AG04449 (cell line): ENCODE results near the gene NELL2.

Experiments
- CTCF ChIA-PET: fragments of 350-600 bp; formaldehyde crosslinking; extraction: SDS; loops from one replicate; lab custom pipeline; 2021; ENCODE audit warnings: antibody characterized with exemption; lab: Yijun Ruan, JAX
- POLR2A ChIA-PET: fragments of 400-600, 350-600 bp; formaldehyde crosslinking; extraction: SDS; loops from one replicate; lab custom pipeline; 2020; ENCODE audit warnings: antibody characterized with exemption, inconsistent platforms; lab: Yijun Ruan, JAX
- DNase-seq: peaks from one replicate; pipeline ENCODE4 v3.0.0-alpha.2; 2010; ENCODE audit warnings: low read depth, low spot score
- H3K4me3 ChIP-seq: 2 replicates; pipeline ENCODE4 v1.5.1; 2011; ENCODE audit warnings: low read depth, mild to moderate bottlenecking, control low read depth, low read length
- TF ChIP-seq, protein P1 (sequence below): IDR thresholded peaks from one replicate; pipeline ENCODE4 v1.5.1; 2011; ENCODE audit warnings: mild to moderate bottlenecking, moderate library complexity, low read length, control low read depth, inconsistent platforms; ENCODE audit not compliant: insufficient read depth; ENCODE audit errors: missing control alignments

The NELL2 gene

DNA sequence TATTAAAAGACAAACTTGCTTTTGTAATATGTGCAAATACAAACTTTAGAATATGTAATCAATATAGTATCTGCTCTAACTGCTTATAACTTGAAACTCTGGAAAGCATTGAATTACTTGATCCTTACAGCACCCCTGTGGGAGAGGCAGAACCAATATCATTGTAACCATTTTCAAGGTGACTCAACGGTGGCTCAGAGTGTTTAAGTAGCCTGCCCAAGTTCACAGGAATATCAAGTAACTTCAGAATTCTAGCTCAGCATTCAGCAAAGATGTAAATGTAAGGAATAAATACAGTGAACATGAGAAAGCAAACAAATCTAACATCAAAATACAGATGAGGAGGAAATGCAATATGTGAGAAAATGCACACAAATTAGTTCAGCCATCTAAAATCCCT is 264.6 kb downstream of the NELL2 start:
- TF ChIP-seq, protein P1, sequence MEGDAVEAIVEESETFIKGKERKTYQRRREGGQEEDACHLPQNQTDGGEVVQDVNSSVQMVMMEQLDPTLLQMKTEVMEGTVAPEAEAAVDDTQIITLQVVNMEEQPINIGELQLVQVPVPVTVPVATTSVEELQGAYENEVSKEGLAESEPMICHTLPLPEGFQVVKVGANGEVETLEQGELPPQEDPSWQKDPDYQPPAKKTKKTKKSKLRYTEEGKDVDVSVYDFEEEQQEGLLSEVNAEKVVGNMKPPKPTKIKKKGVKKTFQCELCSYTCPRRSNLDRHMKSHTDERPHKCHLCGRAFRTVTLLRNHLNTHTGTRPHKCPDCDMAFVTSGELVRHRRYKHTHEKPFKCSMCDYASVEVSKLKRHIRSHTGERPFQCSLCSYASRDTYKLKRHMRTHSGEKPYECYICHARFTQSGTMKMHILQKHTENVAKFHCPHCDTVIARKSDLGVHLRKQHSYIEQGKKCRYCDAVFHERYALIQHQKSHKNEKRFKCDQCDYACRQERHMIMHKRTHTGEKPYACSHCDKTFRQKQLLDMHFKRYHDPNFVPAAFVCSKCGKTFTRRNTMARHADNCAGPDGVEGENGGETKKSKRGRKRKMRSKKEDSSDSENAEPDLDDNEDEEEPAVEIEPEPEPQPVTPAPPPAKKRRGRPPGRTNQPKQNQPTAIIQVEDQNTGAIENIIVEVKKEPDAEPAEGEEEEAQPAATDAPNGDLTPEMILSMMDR, result no peak
- no peak for DNase-seq
- no peak overlapping the region for H3K4me3 ChIP-seq
- ChIA-PET CTCF (no interaction called here), POLR2A (no interaction called here)

DNA sequence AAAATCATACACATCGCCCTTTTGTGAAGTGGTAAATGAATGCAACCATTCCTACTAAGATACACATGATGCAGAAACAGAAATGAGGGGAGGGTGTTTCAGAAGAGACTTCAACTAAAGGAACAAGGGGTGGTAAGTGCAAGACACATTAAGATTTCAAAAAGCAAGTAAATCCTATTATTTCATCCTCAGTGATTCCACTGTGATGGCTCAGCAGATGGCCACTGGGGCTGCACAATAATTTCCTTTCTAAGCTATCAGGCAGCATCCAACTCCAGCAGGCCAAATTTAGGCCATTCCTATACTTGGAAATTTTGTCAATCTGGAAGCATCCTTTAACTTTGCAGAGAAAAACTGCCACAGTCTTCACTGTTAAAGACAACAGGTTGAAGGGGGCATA is 272.4 kb downstream of the NELL2 start:
- TF ChIP-seq, protein P1, result no peak
- DNase-seq, result no peak
- ChIA-PET CTCF (no interaction called here), POLR2A (no interaction called here)
- no peak overlapping the region for H3K4me3 ChIP-seq

DNA sequence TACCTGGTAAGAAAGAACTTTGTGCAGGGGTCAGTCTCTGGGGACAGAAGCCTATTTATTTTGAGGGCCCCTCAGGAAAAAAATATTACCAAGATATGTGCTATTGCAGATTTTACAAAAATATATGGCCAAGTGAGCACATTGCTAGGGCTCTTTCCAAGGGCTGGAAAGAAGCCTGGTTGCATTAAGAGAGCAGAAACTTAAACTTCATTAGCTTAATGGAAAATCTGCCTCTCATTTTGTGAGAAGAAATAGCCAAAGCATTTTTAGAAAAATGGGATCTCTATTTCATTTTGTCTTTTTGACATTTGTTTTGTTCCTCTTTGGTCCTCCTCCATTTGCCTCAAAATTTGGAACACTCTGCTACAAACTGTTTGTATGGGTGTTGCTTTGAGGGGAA is 283.5 kb downstream of the NELL2 start:
- CTCF ChIA-PET, result no interaction called here

DNA sequence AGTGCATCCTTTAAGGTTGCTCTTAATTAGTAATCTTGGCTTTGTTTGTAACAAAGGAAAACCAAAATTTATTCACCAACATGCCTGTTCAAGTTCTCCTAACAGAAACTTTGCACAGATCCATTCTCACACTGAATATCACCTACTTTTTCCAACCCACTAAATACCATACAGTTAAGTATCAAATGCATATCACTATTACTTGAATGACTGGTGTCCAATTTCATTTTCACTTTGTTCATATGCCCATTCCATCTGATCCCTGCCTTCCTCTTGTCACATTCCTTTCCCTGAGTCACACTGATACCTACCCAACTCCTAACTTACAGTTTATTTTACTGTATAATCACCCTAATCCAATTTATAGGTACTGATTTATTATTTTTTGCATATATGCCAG is 286.4 kb downstream of the NELL2 start:
- H3K4me3 ChIP-seq, result no peak overlapping the region
- ChIA-PET POLR2A (no interaction called here), CTCF (no interaction called here)
- TF ChIP-seq, protein P1, result no peak
- DNase-seq, result no peak

More for the DNA sequence above, 283.5 kb downstream of the NELL2 start:
- DNase-seq, result no peak
- POLR2A ChIA-PET, result no interaction called here
- no peak overlapping the region for H3K4me3 ChIP-seq
- TF ChIP-seq, protein P1, result no peak

DNA sequence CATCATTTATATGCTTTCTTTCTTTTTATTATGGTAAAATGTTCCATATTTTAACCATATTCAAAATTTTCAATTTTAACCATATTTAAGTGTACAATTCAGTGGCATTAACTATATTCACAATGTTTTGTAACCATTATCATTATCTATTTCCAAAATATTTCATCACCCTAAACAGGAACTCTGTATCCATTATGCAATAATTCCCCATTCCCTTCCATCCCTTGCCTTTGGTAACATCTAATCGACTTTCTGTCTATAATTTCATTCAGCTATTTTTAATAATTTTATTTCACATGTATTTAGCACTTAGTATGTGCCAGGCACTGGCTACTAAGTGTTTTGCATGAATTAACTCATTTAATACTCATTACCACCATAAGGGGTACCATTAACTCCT is 287.5 kb downstream of the NELL2 start:
- ChIA-PET CTCF (no interaction called here), POLR2A (no interaction called here)
- no peak for DNase-seq
- TF ChIP-seq, protein P1, result no peak
- H3K4me3 ChIP-seq, result no peak overlapping the region

DNA sequence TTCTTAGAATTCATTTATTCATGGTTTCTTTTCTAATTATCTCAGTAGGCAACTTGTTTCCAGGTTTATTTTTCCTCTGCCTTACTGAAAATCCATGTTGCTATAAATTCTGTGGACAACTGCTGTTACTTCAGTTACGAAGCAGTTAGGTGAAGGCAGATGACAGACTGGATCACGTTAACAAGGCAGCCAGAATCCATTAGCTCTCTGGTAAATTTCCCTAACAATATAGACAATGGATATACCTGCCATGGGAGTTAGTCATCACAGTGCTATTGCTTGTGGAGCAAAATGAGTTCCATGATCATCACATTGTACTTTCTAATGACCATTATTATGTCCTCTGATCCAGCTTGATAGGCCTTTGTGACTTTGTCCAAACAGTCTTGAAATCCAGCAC is 291.5 kb downstream of the NELL2 start:
- ChIA-PET CTCF (no interaction called here), POLR2A (no interaction called here)
- no peak overlapping the region for H3K4me3 ChIP-seq
- DNase-seq, result no peak
- TF ChIP-seq, protein P1, result no peak
